Measurements from ENCODE around the gene ARHGAP10. TPM values are rescaled to one million over a fixed set of nuclear protein-coding genes. Genes with fewer than 3 reads are reported as not detected.

Gene ARHGAP10
- total and polyA plus RNA-seq, 10 of the 15 experiments (the other 5 are each of a cell fraction or from before 2014, with no cell fraction given): 1.3 to 25.8 (median 17.2) TPM

DNA sequence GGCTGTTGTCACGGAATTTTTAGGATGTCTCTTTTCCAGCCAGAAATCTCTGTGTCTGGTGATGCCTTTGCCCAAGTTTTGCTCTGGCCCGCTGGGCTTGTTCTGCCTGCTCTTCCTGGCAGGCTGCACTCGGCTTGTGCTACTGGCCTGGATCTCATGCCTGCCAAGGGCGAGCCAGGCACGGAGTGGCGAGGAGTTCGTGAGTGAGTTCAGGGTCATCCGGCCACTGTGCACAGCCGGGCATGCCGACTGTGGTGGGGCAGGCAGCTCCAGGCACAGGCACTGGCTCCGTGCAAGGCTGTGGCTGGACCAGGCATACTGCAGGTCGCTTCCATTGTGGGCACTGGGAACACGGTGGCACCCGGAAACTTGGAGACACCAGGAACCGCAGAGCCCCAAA lies 129.1 kb downstream of the ARHGAP10 start (continued):
- TF ChIP-seq, protein P1, sequence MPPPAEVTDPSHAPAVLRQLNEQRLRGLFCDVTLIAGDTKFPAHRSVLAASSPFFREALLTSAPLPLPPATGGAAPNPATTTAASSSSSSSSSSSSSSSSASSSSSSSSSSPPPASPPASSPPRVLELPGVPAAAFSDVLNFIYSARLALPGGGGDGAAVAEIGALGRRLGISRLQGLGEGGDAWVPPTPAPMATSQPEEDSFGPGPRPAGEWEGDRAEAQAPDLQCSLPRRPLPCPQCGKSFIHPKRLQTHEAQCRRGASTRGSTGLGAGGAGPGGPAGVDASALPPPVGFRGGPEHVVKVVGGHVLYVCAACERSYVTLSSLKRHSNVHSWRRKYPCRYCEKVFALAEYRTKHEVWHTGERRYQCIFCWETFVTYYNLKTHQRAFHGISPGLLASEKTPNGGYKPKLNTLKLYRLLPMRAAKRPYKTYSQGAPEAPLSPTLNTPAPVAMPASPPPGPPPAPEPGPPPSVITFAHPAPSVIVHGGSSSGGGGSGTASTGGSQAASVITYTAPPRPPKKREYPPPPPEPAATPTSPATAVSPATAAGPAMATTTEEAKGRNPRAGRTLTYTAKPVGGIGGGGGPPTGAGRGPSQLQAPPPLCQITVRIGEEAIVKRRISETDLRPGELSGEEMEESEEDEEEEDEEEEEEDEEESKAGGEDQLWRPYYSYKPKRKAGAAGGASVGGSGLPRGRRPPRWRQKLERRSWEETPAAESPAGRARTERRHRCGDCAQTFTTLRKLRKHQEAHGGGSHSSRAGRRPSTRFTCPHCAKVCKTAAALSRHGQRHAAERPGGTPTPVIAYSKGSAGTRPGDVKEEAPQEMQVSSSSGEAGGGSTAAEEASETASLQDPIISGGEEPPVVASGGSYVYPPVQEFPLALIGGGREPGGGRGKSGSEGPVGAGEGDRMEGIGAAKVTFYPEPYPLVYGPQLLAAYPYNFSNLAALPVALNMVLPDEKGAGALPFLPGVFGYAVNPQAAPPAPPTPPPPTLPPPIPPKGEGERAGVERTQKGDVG (CRISPR knock-in tag; IDR thresholded peaks at IDR 0.05): no peak
- TF ChIP-seq ZBED1 (IDR thresholded peaks at IDR 0.05; ENCODE audit: borderline replicate concordance) (no peak), HDGF (IDR thresholded peaks at IDR 0.05) (no peak), CBX5 (IDR thresholded peaks at IDR 0.05; ENCODE audit: low read depth) (no peak)
- TF ChIP-seq, protein P2, sequence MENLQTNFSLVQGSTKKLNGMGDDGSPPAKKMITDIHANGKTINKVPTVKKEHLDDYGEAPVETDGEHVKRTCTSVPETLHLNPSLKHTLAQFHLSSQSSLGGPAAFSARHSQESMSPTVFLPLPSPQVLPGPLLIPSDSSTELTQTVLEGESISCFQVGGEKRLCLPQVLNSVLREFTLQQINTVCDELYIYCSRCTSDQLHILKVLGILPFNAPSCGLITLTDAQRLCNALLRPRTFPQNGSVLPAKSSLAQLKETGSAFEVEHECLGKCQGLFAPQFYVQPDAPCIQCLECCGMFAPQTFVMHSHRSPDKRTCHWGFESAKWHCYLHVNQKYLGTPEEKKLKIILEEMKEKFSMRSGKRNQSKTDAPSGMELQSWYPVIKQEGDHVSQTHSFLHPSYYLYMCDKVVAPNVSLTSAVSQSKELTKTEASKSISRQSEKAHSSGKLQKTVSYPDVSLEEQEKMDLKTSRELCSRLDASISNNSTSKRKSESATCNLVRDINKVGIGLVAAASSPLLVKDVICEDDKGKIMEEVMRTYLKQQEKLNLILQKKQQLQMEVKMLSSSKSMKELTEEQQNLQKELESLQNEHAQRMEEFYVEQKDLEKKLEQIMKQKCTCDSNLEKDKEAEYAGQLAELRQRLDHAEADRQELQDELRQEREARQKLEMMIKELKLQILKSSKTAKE (IDR thresholded peaks at IDR 0.05; ENCODE audit: low read depth, poor library complexity, severe bottlenecking): no peak

DNA sequence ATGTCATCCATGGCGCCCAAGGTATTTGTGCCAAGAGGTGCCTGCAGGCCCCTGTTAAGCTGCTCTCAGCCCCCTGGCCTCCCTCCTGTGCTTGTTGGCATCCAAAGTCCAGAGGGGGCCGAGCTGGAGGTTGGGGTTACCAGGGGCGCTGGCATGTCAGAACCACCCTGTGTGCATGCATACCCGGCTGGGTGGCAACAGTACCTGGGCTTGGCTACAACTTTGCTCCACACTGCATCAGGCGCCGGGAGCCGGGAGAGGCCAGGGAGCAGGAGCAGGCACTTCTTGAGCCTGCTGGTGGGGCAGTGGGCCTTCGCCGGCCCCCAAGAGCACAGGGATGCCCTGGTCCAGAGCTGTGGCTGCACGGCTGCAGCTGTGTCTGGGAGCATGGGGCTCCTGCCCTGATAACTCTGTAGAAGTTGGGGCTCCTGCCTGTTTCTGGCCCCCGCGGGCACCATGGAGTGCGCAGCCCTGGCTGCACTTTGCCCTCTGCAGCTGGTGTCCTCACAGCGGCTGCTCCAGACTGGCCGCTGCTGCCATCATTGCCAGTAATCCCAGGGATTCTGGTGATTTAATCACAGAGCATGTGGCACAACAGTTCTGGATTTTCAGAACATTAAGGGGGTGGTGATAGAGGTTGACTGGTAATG lies 130.3 kb downstream of the ARHGAP10 start:
- no TSS peak for BruUV-seq (replicated peaks)
- H3K4me2 ChIP-seq (ENCODE audit: control insufficient read depth, insufficient read depth): no peak overlapping the region
- H3K36me3 ChIP-seq (ENCODE audit: control insufficient read depth in 2 of 2, insufficient read depth in 2 of 2, low read length in 1 of 2): peaks cover 4 to 6% of the 10 kb centered on the region in 2 experiments; a peak in 3 of 4 replicates
- no peaks in the 10 kb centered on the region for H4K20me1 ChIP-seq (ENCODE audit: control insufficient read depth, insufficient read depth)
- 0 out of 2 replicates have a peak, but pooled peaks cover 2% of the 10 kb centered on the region for H3K4me1 ChIP-seq (ENCODE audit: control insufficient read depth, insufficient read depth, low read length)
- ChIA-PET CTCF (interaction anchor here (0.7 to 6.9 kb wide), 9 partner anchors 20 to 341 kb away, joined by 3 to 343 read pairs (median 54); partner anchors contain the start of gene ARHGAP10), RAD21 (ENCODE audit: unreplicated experiment) (interaction anchor here (0.9 to 6.3 kb wide), 9 partner anchors 16 to 273 kb away, joined by 3 to 129 read pairs (median 4); no protein-coding TSS in a partner anchor), SMC1A (ENCODE audit: uncharacterized antibody, unreplicated experiment) (interaction anchor here (0.7 to 8.4 kb wide), 11 partner anchors 17 to 178 kb away, joined by 3 to 251 read pairs (median 13); partner anchors contain the start of gene PRMT9), POLR2A (no interaction called here)
- intact Hi-C loops (cut with micrococcal nuclease; ENCODE audit: unreplicated experiment): no loop called here
- no peak for DNase-seq (ENCODE audit: low read depth, low spot score)
- H2AFZ ChIP-seq (ENCODE audit: control insufficient read depth, low read depth, low read length): no peak overlapping the region
- H3K27me3 ChIP-seq (replicated peaks in 1 of 2; ENCODE audit: control insufficient read depth in 2 of 2, insufficient read depth in 2 of 2, low read length in 1 of 2): no peaks in the 10 kb centered on the region
- TF ChIP-seq MEF2B (IDR thresholded peaks at IDR 0.05; ENCODE audit: partially characterized antibody, poor library complexity, severe bottlenecking) (no peak), BCL11A (IDR thresholded peaks at IDR 0.05; ENCODE audit: low read depth, low read length) (no peak), RCOR1 (conservative IDR thresholded peaks at IDR 0.05; ENCODE audit: low read depth, low read length) (no peak), POLR2A (IDR thresholded peaks at IDR 0.05; ENCODE audit: low read depth, low read length) (no peak), ZNF622 (IDR thresholded peaks at IDR 0.05) (no peak), NFIC (IDR thresholded peaks at IDR 0.05; ENCODE audit: low read depth, low read length) (no peak), HDAC6 (IDR thresholded peaks at IDR 0.05; ENCODE audit: unreplicated experiment) (no peak), ETV6 (conservative IDR thresholded peaks at IDR 0.05 in 1 of 2, IDR thresholded peaks at IDR 0.05 in 1 of 2; ENCODE audit: borderline replicate concordance in 1 of 2, low read depth in 1 of 2) (no peak), ASH2L (IDR thresholded peaks at IDR 0.05; ENCODE audit: borderline replicate concordance, low read depth) (no peak)
- TF ChIP-seq, protein P3, sequence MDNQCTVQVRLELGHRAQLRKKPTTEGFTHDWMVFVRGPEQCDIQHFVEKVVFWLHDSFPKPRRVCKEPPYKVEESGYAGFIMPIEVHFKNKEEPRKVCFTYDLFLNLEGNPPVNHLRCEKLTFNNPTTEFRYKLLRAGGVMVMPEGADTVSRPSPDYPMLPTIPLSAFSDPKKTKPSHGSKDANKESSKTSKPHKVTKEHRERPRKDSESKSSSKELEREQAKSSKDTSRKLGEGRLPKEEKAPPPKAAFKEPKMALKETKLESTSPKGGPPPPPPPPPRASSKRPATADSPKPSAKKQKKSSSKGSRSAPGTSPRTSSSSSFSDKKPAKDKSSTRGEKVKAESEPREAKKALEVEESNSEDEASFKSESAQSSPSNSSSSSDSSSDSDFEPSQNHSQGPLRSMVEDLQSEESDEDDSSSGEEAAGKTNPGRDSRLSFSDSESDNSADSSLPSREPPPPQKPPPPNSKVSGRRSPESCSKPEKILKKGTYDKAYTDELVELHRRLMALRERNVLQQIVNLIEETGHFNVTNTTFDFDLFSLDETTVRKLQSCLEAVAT (IDR thresholded peaks at IDR 0.05): no peak
- no peak overlapping the region for H3K9ac ChIP-seq (ENCODE audit: control insufficient read depth, insufficient read depth, low read length)
- H3K27ac ChIP-seq (ENCODE audit: control insufficient read depth, insufficient read depth): no peak overlapping the region
- FAIRE-seq: no peak
- WGBS (ENCODE audit: insufficient coverage, insufficient replicate concordance, low lambda C conversion rate, missing lambda C conversion rate): 91% methylated on average over 15 of the region's 15 CpGs
- no peaks in the 10 kb centered on the region for H3K9me3 ChIP-seq (replicated peaks; ENCODE audit: control insufficient read depth, insufficient read depth, low read length)
- H3K79me2 ChIP-seq (ENCODE audit: control insufficient read depth, insufficient read depth, low read length): no peaks in the 10 kb centered on the region
- ATAC-seq: no peak
- H3K4me3 ChIP-seq: no peak overlapping the region
- in situ Hi-C loops (cut with MboI): loop anchor here (10.0 kb wide), 1 partner anchor 697 kb away; no protein-coding TSS in a partner anchor

Measured in GM12878 (cell line).